Esophagus squamous epithelium (tissue), 5 donors: ENCODE results near the gene ADAM19. TPM values are rescaled to one million over a fixed set of nuclear protein-coding genes. Genes with fewer than 3 reads are reported as not detected.

Source experiments
- DNase-seq: peaks from one replicate; lab custom pipeline; 2025; lab: John Stamatoyannopoulos, UW
- H3K27ac ChIP-seq, 4 donors: fragments of 200-600 bp; sonication (generic); one replicate each; pipeline ENCODE4 v1.5.1; 2016 to 2019; ENCODE audit warnings: mild to moderate bottlenecking in 1 of 4
- H3K27me3 ChIP-seq, 4 donors: fragments of 200-600 bp; sonication (generic); 1 replicate in 3 of 4; 2 replicates in 1 of 4; pipeline versions ENCODE4 v1.5.1 to v1.6.0; 2017 to 2021; ENCODE audit warnings: antibody characterized with exemption in 1 of 4
- H3K36me3 ChIP-seq, 3 donors: fragments of 200-600 bp; sonication (generic); one replicate each; pipeline ENCODE4 v1.5.1; 2016 to 2019
- H3K4me1 ChIP-seq, 3 donors: fragments of 200-600 bp; sonication (generic); one replicate each; pipeline ENCODE4 v1.5.1; 2017 to 2019
- H3K4me3 ChIP-seq, 4 donors: fragments of 200-600 bp; sonication (generic); 1 replicate in 3 of 4; 2 replicates in 1 of 4; pipeline ENCODE4 v1.5.1; 2016 to 2019; ENCODE audit warnings: mild to moderate bottlenecking in 2 of 4, moderate library complexity in 1 of 4
- H3K9me3 ChIP-seq, 3 donors: fragments of 200-600 bp; sonication (generic); one replicate each; pipeline ENCODE4 v1.5.1; 2016 to 2019
- POLR2A ChIP-seq, 4 donors: fragments of 450-650 bp; IDR thresholded peaks; one replicate each; pipeline ENCODE4 v1.6.1; 2017; ENCODE audit warnings: antibody characterized with exemption in 4 of 4, mild to moderate bottlenecking in 4 of 4, moderate library complexity in 3 of 4
- WGBS, 2 donors: methylation state at CpG; one replicate each; pipeline ENCODE4 v1.1.5; 2018; 5-methylcytosine and 5-hydroxymethylcytosine counted together
- intact Hi-C: fragments of 100-400 bp; cut with DNase I; formaldehyde crosslinking; loops from one replicate; pipeline ENCODE4 v1.15.0; 2022
- total RNA-seq, 4 donors: library from RNA; depleted of rRNA; stranded (reverse); fragments of >200 nt; gene quantifications; one replicate each; pipeline ENCODE4 v1.1.0, GENCODE V29; 2016
- TF ChIP-seq, protein P1 (sequence below), 6 experiments: fragments of 450-650 bp in 4 of 6; fragments of 200-600 bp in 2 of 6; sonication (generic) in 2 of 6; IDR thresholded peaks; one replicate each; pipeline ENCODE4 v1.5.1; 2016 to 2019; ENCODE audit warnings: antibody characterized with exemption in 6 of 6, mild to moderate bottlenecking in 4 of 6, moderate library complexity in 4 of 6
- donor health status: DM: yes; HTN: yes; CAD: no.

Gene ADAM19
- total RNA-seq, 4 donors from 2014 or later = 1.9 to 11.6 (median 4.3) TPM

DNA sequence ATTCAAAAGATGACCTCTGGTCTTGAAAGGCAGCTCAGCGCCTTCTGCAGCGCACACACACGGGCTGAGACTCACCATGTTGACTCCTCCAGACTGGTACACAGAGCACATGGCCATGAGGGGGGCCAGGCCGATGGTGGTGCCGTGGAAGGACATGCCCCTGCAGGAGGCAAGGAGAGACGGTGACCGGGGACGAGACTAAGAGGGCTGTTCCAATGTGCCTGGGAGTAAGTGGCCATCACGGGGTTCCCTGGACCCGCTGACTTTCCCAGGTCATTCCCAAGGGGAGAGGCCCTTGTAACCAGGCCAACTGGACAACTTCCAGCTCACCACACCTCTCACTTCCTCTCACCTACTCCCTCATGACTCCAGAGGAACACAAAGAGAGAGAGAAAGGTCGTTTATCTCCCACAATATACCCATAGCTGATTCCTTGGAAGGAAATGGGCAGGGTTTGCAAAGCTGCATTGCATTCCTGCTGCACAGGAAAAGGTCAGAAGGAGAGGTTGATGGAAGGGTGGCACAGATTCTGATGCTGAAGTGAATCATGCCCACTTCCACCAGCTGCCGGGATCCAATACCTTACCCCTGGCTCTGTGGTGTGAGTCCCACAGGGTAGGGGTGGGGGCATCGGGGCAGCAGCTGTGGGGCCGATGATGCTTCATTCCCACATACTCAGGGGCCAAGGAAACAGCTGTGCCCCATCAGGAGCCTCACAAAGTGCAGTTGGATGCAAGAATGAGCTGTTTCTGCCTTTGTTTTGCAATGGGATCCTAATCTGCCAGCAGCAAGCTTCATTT lies 68.4 kb downstream of the ADAM19 start:
- Histone ChIP-seq H3K27ac (peak overlapping the region in 2 of 4 donors; percentile 21 to 63), H3K4me1 (peaks cover 22 to 42% (median 22%) of the 10 kb centered on the region in 3 donors), H3K9me3 (no peaks in the 10 kb centered on the region), H3K4me3 (no peak overlapping the region), H3K36me3 (peaks cover 0 to 17% (median 3%) of the 10 kb centered on the region in 3 donors), H3K27me3 (no peaks in the 10 kb centered on the region)
- WGBS, 2 donors = 55 to 71% methylated on average over 6 to 13 of the region's 14 CpGs
- no peak for DNase-seq
- intact Hi-C loops = no loop called here
- TF ChIP-seq POLR2A (IDR thresholded peaks at IDR 0.05) = no peak
- TF ChIP-seq, protein P1, sequence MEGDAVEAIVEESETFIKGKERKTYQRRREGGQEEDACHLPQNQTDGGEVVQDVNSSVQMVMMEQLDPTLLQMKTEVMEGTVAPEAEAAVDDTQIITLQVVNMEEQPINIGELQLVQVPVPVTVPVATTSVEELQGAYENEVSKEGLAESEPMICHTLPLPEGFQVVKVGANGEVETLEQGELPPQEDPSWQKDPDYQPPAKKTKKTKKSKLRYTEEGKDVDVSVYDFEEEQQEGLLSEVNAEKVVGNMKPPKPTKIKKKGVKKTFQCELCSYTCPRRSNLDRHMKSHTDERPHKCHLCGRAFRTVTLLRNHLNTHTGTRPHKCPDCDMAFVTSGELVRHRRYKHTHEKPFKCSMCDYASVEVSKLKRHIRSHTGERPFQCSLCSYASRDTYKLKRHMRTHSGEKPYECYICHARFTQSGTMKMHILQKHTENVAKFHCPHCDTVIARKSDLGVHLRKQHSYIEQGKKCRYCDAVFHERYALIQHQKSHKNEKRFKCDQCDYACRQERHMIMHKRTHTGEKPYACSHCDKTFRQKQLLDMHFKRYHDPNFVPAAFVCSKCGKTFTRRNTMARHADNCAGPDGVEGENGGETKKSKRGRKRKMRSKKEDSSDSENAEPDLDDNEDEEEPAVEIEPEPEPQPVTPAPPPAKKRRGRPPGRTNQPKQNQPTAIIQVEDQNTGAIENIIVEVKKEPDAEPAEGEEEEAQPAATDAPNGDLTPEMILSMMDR (IDR thresholded peaks at IDR 0.05) = no peak

DNA sequence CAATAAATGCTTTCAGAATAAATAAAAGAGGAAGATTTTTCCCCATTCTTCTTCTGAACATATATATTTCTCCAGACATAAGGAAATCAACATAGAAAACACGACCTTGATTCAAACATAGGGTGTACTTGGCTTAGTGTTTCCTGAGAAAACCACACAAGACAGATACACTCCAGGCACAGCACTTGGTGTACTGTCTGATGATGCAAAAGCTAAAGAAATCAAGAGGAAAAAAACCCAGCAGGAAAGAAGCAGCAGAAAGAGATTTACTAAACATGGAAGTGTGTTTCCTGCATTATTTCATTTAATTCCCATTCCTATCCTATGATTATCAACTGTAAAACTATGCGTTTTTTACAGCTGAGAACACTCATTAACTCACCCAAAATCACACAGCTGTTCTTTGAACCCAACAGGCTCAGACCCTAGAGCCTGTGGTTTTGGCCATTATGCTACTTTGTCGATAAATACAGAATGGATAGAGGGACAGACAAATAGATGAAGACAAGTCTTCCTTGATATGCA lies 69.4 kb downstream of the ADAM19 start:
- intact Hi-C loops = no loop called here
- no peaks in the 10 kb centered on the region for H3K27me3 ChIP-seq
- H3K27ac ChIP-seq = peak overlapping the region in 1 of 4 donors; percentile 5
- DNase-seq = no peak
- no peaks in the 10 kb centered on the region for H3K9me3 ChIP-seq
- WGBS, 2 donors = 68 to 80% methylated on average over 3 of the region's 3 CpGs
- TF ChIP-seq, protein P1 (IDR thresholded peaks at IDR 0.05) = no peak
- TF ChIP-seq POLR2A (IDR thresholded peaks at IDR 0.05) = no peak
- peaks cover 12 to 31% (median 14%) of the 10 kb centered on the region in 3 donors for H3K4me1 ChIP-seq
- no peak overlapping the region for H3K4me3 ChIP-seq
- H3K36me3 ChIP-seq = peaks cover 0 to 24% (median 3%) of the 10 kb centered on the region in 3 donors

DNA sequence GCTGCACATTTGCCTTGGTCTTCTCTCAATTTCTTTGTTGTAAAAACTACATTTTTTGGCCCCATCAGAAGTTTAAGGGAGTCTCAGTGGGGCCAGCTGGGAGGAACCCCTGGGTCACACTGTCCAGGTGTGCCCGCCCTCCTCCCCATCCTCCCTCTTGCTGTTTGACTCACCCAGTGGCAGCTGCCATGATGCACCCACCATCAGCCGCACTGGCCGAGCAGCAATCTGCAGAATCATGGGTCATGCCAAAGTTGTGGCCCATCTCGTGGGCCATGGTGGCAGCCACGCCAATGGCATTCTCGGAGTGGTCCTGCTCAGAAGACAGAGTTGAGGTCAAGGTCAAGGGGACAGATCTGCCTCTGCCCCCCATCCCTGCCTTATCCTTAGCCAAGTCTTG lies 70.1 kb downstream of the ADAM19 start:
- intact Hi-C loops = no loop called here
- Histone ChIP-seq H3K36me3 (peaks cover 0 to 24% (median 3%) of the 10 kb centered on the region in 3 donors), H3K27ac (peak overlapping the region in 1 of 4 donors; percentile 23), H3K9me3 (no peaks in the 10 kb centered on the region), H3K4me3 (no peak overlapping the region), H3K27me3 (no peaks in the 10 kb centered on the region), H3K4me1 (peaks cover 7 to 25% (median 9%) of the 10 kb centered on the region in 3 donors)
- WGBS, 2 donors = 95% methylated on average over 5 to 6 of the region's 6 CpGs
- no peak for DNase-seq
- TF ChIP-seq, protein P1 (IDR thresholded peaks at IDR 0.05) = no peak
- TF ChIP-seq POLR2A (IDR thresholded peaks at IDR 0.05) = no peak

DNA sequence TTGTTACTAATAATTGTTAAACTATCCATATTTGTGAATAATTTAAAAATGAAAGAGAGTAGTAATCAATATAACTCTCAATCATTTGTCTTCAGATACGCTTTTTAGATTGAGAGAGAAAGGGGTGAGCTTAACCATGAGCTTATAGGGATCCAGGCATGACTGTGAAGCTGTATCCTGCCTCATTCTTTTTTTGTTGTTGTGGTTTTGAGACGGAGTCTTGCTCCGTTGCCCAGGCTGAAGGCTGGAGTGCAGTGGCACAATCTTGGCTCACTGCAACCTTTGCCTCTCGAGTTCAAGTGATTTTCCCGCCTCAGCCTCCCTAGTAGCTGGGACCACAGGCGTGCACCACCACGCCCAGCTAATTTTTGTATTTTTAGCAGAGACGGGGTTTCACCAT lies 71.5 kb downstream of the ADAM19 start:
- peaks cover 0 to 24% (median 3%) of the 10 kb centered on the region in 3 donors for H3K36me3 ChIP-seq
- no peak for DNase-seq
- no peak overlapping the region for H3K27ac ChIP-seq
- H3K4me1 ChIP-seq = peaks cover 7 to 22% (median 9%) of the 10 kb centered on the region in 3 donors
- intact Hi-C loops = no loop called here
- H3K4me3 ChIP-seq = no peak overlapping the region
- H3K27me3 ChIP-seq = no peaks in the 10 kb centered on the region
- 81 to 84% methylated on average over 6 to 8 of the region's 8 CpGs for WGBS, 2 donors
- TF ChIP-seq POLR2A (IDR thresholded peaks at IDR 0.05) = no peak
- TF ChIP-seq, protein P1 (IDR thresholded peaks at IDR 0.05) = no peak
- H3K9me3 ChIP-seq = no peaks in the 10 kb centered on the region

DNA sequence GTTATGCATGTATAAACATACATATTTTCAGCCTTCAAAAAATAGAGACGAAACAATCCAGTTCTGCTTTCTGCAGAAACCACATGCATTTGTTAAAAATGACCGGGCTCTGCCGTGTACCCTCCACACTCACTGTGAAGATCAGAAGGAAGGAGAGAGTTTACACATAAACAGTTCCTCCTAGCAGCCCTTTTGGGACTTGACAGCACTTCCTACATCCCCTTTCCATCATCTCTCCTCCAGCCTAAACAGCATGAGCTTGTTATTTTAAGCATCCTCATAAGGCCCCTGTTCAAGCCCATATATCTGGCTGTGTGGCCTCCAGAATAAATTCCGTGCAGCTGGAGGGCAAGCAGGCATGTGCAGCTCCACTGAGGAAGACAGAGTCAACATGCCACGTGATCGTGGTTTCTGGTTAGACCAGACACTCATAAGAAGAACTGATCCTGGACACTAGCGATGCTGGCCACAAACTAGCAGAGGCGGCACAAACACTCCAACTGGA lies 73.4 kb downstream of the ADAM19 start:
- H3K4me3 ChIP-seq = no peak overlapping the region
- H3K9me3 ChIP-seq = no peaks in the 10 kb centered on the region
- peaks cover 3 to 6% (median 3%) of the 10 kb centered on the region in 3 donors for H3K4me1 ChIP-seq
- DNase-seq = no peak
- intact Hi-C loops = no loop called here
- no peak overlapping the region for H3K27ac ChIP-seq
- TF ChIP-seq, protein P1 (IDR thresholded peaks at IDR 0.05) = no peak
- TF ChIP-seq POLR2A (IDR thresholded peaks at IDR 0.05) = no peak
- 72 to 74% methylated on average over 7 to 8 of the region's 8 CpGs for WGBS, 2 donors
- H3K36me3 ChIP-seq = peaks cover 0 to 24% (median 3%) of the 10 kb centered on the region in 3 donors
- H3K27me3 ChIP-seq = no peaks in the 10 kb centered on the region
